PFSK-1 (cell line): Measurements from ENCODE around the gene CRB2.

Source experiments
- FOXP2 ChIP-seq: optimal IDR thresholded peaks from 2 replicates; pipeline ENCODE3; 2011; ENCODE audit warnings: borderline replicate concordance, control low read depth, inconsistent platforms; ENCODE audit not compliant: insufficient read depth; ENCODE audit errors: extremely low read length, extremely low read depth
- POLR2AphosphoS5 ChIP-seq: IDR thresholded peaks from 2 replicates; pipeline ENCODE4 v1.6.1; 2012; ENCODE audit warnings: low read depth, mild to moderate bottlenecking, control low read depth, low read length, moderate library complexity
- REST ChIP-seq, 2 experiments: IDR thresholded peaks; 2 replicates each; pipeline versions ENCODE4 v1.6.1 to v1.8.0; 2011 to 2012; ENCODE audit warnings: low read depth in 2 of 2, low read length in 2 of 2, control low read depth in 1 of 2, inconsistent platforms in 1 of 2, mild to moderate bottlenecking in 1 of 2, moderate library complexity in 1 of 2; ENCODE audit not compliant: insufficient read depth in 1 of 2
- SIN3A ChIP-seq: IDR thresholded peaks from 2 replicates; pipeline ENCODE4 v1.6.1; 2012; ENCODE audit warnings: mild to moderate bottlenecking, low read length, moderate library complexity, borderline replicate concordance; ENCODE audit not compliant: insufficient read depth
- TAF1 ChIP-seq: IDR thresholded peaks from 2 replicates; pipeline ENCODE4 v1.6.1; 2012; ENCODE audit warnings: low read length, control low read depth, borderline replicate concordance; ENCODE audit not compliant: insufficient read depth

The CRB2 gene

GRCh38 chr9:123421801-123422455 lies 65.9 kb downstream of the CRB2 start:
- TF ChIP-seq POLR2AphosphoS5, result no peak
- no peak for TF ChIP-seq FOXP2
- TF ChIP-seq SIN3A, result no peak
- no peak for TF ChIP-seq TAF1
- TF ChIP-seq REST (IDR thresholded peaks at IDR 0.05; ENCODE audit: insufficient read depth in 1 of 2, low read depth in 2 of 2, low read length in 2 of 2), result no peak

- TF ChIP-seq SIN3A, result no peak
- TF ChIP-seq FOXP2, result no peak
- TF ChIP-seq POLR2AphosphoS5, result no peak
- TF ChIP-seq REST (IDR thresholded peaks at IDR 0.05; ENCODE audit: insufficient read depth in 1 of 2, low read depth in 2 of 2, low read length in 2 of 2), result no peak
- TF ChIP-seq TAF1, result no peak
These were observed 66.8 kb downstream of the CRB2 start for GRCh38 chr9:123422635-123423310.

GRCh38 chr9:123423311-123423640 lies 67.3 kb downstream of the CRB2 start:
- TF ChIP-seq TAF1 (no peak), SIN3A (no peak), REST (IDR thresholded peaks at IDR 0.05; ENCODE audit: insufficient read depth in 1 of 2, low read depth in 2 of 2, low read length in 2 of 2) (no peak), POLR2AphosphoS5 (no peak), FOXP2 (no peak)

- no peak for TF ChIP-seq SIN3A
- no peak for TF ChIP-seq TAF1
- no peak for TF ChIP-seq FOXP2
These were observed 68.1 kb downstream of the CRB2 start for GRCh38 chr9:123424131-123424530.

GRCh38 chr9:123424552-123425225 lies 68.7 kb downstream of the CRB2 start:
- TF ChIP-seq REST (IDR thresholded peaks at IDR 0.05; ENCODE audit: insufficient read depth in 1 of 2, low read depth in 2 of 2, low read length in 2 of 2), result no peak
- TF ChIP-seq TAF1, result no peak
- no peak for TF ChIP-seq SIN3A
- TF ChIP-seq FOXP2, result no peak
- no peak for TF ChIP-seq POLR2AphosphoS5
